AML-193 (cell line): ENCODE measurements around the gene DNAI1.
"Not testable (repeated sequence)": the region's sequence is repeated elsewhere in the genome, so short reads cannot be mapped to it uniquely, and the experiment has no call there.

Source experiments
- DNase-seq, 2 experiments: peaks; one replicate each; lab custom pipeline; 2025; lab: John Stamatoyannopoulos, UW

Gene DNAI1

DNA sequence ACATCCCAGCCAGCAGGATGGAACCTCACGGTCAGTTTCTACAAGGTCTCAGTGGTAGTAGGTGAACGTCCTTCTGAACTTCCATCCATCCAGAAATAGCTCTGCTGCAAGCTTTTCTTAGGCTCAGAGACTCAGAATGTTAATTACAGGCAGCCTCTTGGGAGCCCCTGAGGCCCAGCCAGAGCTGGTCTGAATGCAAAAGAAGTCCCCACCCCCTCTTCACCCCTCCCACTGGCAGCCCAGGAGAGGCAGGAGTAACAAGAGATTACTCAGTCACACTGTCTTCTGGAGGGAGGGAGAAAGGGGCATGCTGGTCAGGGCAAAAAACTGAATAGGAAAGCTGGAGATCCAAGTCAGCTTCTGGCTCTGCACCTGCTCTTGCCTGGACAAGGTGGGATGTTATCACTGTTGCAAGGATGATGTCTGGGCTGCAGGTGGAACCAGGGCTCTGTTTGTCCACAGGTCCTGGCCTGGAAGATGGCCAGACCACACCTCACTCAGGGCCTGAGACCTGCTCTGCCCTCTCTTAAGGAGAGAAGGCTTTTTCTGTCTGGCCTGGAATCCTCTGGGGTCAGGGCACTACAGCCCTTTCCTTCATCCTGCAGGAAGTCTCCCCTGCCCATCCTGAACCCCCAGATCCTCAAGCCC lies 55.1 kb downstream of the DNAI1 start:
- no peak for DNase-seq

DNA sequence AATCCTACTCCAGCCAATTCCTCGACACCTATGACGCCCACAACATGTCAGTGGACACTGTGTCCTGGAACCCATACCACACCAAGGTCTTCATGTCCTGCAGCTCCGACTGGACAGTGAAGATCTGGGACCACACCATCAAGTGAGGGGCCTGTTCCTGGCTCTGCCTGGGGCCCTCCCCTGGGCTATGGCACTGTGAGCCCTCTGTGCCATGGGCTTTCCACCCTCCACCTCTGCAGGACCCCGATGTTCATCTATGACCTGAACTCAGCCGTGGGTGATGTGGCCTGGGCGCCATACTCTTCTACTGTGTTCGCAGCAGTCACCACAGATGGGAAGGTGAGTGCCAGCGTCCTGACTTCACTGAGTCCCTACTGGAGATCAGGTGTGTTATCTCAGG lies 55.8 kb downstream of the DNAI1 start:
- no peak for DNase-seq

DNA sequence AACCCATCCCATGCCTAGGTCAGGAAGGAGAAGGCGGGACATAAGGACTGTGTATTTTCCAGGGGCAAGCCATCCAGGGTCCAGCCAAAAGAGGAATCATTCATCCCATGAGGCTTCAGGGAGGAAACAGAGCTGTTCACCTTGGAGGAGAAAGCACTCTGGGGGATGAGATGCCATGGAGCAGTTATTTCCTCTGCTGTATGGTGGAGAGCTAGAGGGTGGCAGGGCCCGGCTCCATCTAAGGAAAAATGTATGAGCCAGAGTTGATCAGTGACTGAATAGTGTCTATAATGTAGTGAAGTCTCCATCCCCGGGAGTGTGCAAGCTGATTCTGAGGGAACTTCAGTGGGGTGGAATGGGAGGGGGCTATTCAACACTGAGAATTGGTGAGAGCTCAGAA lies 56.2 kb downstream of the DNAI1 start:
- no peak for DNase-seq

DNA sequence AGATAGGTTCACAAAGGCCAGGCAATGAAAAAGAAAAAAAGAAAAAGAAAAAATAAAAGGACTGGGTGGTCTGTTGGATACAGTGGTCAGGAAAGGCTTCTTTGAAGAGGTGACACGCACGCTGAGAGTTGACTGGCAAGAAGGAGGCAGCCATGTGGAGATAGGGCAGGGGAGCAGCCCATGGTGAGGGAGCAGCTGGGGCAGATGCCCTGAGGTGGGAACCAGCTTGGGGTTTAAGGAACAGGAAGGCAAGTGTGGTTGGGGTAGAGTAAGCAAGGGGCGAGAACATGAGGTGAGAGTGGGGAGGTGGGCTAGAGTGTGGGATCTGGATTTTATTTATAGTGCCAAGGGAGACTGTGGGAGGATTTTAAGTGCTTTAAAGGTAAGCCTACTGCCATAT lies 57.4 kb downstream of the DNAI1 start:
- no peak for DNase-seq

DNA sequence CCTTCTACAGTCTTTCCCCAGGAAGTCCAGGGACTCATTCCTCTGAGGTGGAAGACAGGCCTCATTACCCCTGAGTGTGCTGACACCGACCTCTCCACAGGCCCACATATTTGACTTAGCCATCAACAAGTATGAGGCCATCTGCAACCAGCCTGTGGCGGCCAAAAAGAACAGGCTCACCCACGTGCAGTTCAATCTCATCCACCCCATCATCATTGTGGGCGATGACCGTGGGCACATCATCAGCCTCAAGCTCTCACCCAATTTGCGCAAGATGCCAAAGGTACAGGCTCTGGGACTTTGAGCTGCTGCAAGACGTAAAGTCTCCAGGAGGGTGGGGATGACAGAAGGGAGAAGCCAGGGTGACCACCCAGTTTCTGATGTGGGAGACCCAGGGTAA lies 58.6 kb downstream of the DNAI1 start:
- DNase-seq = no peak

DNA sequence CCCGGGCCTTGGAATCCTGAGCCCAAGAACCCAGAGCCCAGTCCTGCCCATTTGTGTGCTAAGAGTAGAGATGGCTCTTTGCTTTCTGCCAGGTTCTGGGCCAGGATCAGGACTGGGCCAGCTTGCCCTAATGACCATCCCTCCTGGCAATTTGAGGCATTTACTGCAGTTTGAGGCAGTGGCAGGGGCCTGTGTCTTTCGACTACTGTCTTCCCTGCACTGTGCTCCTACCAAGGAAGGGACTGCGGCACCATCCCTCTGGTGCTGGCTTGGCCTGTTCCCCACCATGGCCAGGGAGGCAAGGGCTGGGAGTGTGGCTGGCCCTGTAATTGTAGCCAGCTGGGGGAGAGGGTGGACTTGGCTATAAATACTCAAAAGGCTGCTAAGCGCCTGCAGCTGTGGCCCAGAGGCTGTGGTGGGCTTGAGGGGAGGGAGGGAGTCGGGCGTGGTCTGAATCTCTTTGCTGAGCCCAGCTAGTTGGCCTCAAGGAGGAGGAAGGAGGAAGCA lies 59.6 kb downstream of the DNAI1 start:
- DNase-seq = no peak

DNA sequence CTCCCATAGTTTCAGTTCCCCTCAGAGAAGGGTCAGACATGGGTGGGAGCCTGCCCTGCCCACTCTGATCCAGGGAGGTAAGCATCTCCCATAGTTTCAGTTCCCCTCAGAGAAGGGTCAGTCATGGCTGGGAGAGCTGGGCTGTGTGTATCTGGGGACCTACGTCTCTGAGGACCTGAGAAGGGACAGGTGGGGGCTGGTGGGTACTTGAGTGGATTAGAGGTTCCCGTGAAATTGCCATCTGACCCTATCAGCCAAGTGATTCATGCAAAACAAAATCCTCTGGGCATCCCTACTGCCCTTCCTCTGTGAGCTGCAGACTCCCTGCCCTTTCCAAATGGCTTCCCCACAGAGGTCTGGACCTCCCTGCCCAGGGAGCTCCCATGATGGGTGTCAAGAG lies 60.3 kb downstream of the DNAI1 start:
- DNase-seq = no peak

DNA sequence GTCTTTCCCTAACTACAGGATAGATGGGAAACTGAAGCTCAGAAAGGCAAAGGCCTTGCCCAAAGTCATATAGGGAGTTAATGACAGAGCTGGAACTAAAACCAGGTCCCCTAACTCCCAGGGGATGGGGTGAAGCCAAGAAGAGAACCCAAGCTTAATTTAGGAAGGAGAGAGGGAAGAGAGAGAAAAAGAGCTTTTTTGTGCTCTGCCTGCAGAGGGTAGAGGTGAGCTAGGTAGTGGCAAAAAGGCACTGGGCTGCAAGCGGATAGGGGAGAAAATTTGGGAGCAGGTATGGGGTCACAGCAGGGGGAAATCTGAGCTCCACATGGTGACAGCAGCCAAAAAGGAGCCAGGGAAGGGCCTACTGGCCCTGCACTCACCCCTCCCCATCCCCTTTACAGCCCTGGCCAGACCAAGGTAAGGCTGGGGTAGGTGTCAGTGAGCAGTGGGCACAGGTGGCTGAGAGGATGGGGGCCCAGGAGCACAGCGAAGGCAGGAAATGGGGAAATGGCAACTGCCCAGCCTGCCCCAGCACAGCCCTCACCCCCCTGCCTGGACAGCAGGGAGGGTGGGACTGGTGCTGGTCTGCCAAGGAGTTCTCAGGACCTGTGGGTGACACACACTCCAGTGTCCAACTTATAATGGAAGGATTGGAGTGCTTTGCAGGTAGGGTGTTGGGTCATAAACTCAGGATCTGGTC lies 60.9 kb downstream of the DNAI1 start:
- DNase-seq = no peak

DNA sequence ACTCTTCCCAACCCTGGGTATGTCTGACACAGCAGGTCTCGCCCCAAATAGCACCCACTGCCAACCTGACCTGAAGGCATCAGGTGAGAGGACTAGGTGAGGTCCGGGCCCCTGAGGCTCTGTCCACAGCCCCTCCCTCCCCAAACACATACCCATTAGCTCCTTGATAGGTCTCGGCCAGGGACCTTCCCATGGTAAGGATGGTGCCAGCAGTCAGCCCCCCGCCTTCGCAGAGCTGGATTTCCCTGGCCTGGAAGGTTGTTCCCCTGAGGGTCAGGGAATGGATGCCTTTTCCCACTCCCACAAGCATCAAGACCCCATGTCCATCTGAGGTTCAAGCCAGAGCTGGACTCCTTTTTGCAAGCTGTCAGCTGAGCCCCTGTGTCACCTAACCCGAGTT lies 61.5 kb downstream of the DNAI1 start:
- DNase-seq = no peak

DNA sequence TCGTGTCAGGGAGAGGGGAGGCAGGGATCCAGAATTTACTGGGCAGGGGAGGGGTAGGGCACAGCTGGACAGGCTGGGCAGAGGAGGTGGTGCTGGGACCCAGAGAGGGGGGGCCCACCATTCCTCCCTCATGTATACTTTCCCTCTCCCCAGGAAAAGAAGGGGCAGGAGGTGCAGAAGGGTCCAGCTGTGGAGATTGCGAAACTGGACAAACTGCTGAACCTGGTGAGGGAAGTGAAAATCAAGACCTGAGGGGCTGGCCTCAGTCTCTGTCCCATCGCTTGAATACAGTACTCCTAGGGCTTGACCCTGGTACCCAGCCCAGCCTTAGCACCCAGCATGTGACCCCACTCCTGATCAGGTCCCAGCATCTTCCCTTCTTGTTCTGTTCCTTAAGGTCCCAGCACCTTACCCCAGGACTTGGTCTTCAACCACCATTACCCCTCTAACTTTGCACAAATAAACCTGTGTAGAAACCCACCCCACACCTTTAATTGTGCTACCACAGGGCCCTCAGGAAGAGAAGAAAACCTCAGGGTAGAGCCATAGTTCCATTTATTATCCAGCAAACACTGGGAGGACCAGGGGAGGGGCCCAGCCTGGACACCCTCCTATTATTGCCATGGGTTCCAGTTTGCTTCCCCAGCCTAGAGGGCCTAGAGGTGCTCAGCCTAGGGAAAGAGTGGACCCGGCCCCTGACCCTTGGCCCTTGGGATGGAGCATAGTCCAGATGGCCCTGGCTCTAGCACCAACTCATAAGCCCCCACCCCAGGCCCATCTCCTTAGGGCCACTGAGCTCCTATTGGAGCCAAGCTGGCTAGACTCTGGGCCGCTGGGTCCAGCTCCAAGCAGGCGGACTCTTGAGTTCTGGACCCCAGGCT lies 62.1 kb downstream of the DNAI1 start:
- DNase-seq = no peak

DNA sequence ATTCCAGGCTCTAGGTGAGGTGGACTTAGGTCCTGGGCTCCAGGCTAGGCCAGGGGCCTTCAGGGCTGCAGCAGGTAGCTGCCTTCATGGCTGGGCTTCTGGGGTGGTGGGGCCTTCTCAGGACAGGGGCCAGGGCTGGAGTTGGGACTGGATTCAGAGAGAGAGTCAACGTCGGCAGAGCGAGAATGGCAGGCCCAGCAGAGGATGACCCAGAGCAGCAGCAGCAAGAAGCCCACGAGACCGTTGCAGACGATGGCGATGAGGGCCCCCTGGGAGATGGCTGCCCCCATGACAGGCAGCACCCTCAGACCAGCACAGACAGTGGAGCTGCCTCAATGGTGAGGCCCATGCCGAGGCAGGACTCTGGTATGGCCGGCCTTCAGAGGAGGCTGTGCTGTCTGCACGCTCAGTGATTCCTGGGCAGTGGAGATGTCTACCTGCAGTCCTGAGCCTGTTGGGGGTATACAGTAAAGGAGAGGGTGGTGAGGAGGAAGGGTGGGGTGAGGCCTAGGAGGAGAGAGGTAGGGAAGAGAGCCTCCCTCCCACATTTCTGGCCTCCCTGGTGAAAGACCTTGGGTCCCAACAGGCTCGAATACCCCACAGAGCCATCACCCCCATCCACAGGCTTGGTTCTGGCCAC lies 62.9 kb downstream of the DNAI1 start:
- no peak for DNase-seq

DNA sequence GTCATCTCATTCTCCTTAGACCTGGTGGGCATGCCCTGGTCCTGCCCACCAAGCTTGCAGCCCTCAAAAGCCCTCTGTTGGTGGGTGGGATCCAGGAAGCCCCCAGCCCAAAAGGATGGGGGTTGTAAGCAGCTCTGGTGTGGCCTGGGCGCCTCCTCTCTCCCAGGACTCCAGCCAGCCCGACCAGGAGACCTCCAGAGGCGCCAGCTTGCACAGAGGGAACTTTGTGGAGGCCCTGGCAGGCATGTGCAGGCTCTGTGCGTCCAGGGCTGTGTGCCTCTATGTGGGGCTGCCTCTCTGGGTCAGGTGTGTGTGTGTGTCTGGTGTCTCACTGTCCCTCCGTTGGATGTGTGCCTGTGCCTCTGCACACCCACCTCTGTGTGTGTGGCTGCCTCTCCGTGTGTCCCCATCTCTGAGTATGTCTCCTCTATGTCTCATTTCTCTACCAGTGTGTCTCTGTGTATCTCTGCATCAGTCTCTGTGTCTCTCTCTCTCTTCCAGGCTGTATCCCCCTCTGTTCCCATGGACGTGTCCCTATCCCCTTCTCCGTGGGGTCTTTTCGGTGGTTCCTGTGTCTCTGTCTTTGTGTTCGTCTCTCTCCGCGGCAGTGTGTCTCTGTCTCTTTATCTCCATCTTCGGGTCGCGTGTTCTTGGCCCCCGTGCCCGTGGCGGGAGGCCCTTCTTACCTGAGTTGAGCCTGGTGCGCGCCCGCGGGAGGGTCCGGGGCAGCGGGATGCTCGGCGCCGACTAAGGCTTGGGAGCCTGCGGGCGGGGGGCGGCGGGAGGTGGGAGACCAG lies 63.7 kb downstream of the DNAI1 start:
- DNase-seq = no peak

DNA sequence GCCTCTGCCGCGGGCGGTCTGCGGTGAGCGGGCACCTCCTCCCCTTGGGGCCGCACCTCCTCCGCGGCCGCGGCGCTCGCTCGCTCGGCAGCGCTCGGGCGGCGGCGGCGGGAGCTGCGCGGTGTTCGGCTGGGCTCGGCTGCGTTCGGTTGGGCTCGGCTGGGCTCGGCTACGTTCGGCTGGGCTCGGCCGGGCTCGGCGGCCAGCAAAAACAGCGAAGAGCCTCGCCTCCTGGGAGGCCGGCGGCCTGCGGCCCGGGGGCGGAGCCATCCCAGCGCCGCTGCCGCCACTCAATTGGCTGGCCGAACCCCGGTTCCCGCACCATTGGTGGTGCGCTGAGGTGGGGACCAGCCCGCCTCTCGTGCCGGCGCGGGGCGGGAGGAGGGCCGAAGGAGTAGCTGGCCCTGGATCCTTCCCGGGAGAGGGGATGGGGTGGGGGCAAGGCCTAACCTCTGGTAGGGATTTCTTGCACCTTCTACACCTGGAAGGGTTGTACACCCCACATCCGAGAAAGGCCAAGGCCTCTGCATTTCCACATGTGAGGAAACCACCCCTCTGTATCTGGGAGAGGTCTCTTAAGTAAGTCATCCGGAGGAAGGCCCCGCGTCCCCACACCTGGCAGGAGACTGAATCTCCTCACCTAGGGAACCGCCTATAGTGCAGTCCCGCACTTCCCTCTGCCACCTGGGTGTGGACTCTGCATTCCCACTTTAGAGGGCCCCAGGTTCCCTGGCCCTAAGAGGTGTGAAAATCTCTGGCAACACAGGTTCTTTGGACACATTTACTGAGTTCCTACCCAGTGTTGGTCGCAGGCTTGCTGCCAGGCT lies 64.6 kb downstream of the DNAI1 start, which contains the start of gene ENHO:
TSS of gene ENHO (minus strand) at position 20 of the 827 bp plus-strand sequence. CDS start 1,295 bp downstream, outside the sequence.
- DNase-seq = peak; percentile 75 to 76

DNA sequence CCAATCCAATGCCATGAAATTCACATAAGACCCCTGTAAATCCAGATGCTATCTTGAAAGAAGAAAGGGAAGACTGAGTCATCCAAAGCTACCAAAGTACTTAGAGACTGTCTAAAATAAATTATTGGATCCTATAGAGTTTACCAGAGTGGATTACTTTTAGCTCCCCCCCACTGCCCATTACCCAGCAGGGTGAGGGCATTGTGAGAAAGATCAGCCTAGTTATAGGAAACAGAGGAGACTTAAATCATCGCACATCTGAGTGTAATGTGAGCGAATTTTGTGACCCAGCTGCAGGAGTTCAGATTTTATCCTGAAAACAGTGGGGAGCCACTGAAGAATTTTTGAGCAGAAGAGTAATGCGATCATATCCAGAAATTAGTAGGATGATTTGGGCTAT lies 65.7 kb downstream of the DNAI1 start:
- no peak for DNase-seq

DNA sequence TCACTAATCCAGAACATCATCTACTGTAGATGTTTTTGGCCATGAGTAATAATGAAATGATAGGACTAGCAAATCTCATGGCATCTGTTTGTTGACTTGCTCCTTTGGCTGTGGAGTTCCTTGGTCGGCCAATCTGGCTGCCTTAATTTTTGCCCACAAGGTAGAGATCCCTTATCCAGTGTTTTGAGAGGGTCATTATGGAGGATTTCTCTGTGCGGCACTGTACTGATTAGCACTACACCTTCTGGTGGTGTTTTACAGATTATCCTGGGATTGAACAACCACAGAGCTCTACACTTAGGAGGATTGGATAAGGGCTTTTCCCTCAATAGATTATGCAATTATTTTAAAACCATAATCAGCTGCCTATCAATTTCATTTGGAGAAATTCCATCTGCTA lies 67.4 kb downstream of the DNAI1 start:
- DNase-seq = no peak

DNA sequence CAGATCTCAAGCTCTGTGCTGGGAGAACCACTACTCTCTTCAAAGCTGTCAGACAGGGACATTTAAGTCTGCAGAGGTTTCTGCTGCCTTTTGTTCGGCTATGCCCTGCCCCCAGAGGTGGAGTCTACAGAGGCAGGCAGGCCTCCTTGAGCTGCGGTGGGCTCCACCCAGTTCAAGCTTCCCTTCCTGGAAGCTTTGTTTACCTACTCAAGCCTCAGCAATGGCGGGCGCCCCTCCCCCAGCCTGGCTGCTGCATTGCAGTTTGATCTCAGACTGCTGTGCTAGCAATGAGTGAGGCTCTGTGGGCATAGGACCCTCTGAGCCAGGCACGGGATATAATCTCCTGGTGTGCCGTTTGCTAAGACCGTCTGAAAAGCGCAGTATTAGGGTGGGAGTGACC lies 73.4 kb downstream of the DNAI1 start:
- not testable (repeated sequence) for DNase-seq

DNA sequence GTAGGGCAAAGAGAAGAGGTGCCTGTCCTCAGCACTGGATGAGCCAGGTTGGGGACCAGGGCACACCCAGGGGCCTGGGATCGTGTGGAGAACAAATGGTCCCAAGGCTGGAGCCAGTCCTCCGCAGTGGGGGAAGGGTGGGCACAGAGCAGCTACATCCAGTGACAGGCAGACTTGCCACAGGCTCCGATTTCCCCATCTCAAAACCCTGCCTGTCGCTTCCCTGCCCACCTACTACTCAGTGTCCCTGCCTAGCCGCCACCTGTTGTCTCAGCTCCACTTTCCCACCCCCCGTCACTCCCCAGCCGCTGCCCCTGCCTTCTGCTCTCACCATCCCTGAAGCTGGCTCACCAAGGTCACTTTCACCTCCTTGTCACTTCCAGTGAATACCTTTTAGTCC lies 78.1 kb downstream of the DNAI1 start:
- no peak for DNase-seq

DNA sequence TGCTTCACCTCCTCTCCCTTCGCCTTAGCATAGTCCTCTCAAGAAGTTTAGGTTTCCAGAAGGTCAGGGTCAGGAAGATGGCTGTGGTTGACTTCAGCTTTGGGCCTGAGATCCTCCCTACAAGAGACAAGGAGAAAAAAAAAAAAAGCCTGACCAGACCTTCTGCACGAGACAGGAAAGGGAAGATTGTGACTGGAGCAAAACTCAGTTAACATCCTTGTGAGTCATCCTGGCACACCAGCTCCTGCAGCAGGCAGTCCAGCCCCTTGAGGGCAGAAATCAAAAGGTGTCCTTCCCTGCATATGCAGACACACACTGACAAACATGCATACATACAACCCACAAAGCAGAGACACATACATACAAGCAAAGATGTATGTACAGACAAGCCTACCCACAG lies 82.2 kb downstream of the DNAI1 start:
- DNase-seq = no peak

DNA sequence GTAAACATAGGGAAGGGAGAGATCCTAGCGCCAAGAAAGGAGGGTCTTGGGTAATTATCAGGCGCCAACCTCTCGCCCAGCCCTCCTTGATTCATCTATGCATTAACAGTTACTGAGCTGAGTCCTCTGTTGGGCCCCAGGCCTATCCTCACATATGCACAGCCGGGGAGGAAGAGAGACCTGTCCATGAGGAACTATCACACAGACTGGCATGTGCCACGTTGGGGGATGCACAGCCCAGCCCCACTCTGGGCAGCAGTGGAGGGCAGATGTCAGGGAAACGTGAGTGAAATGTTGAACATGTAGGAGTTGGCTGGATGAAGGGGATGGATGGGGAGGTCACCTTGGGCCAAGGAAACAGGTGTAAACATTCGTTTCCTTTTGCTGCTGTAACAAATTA lies 82.9 kb downstream of the DNAI1 start:
- no peak for DNase-seq

DNA sequence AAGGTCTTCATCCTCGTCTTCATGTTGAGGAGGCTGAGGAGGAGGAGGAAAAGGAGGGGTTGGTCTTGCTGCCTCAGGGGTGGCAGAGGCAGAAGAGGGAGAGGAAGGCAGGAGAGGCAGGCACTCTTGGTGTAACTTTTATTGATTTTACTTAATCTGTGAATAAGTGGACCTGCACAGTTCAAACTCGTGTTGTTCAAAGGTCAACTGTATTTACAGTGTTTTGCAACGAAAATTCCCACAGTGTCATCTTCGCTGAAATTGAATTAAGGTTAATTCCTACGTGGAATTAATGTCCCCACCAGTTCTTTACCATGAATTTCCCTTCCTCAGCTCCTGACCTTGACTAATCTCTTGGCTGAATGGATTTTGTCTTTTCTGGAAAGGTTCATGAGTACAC lies 85.4 kb downstream of the DNAI1 start:
- DNase-seq = no peak
